Adrenal gland (tissue), 12 donors: ENCODE measurements around the gene DOCK1. TPM values are rescaled to one million over a fixed set of nuclear protein-coding genes. Genes with fewer than 3 reads are reported as not detected.

Experiments
- DNase-seq, 7 donors: peaks; one replicate each; pipeline ENCODE4 v3.0.0-alpha.2; 2019 to 2020
- H3K27ac ChIP-seq, 5 donors: fragments of 200-600 bp; sonication (generic) in 4 of 5; 1 replicate in 3 of 5; 2 replicates in 2 of 5; pipeline versions ENCODE4 v1.5.1 to v1.8.0; 2016 to 2020; ENCODE audit warnings: mild to moderate bottlenecking in 1 of 5
- H3K27me3 ChIP-seq: fragments of 200-600 bp; 2 replicates; pipeline ENCODE4 v1.8.0; 2021
- H3K36me3 ChIP-seq, 2 donors: fragments of 200-600 bp; replicated peaks in 1 of 2; 1 replicate in 1 of 2; 2 replicates in 1 of 2; pipeline versions ENCODE4 v1.5.1 to v1.8.0; 2018 to 2022
- H3K4me1 ChIP-seq, 2 donors: fragments of 200-600 bp; replicated peaks in 1 of 2; 1 replicate in 1 of 2; 2 replicates in 1 of 2; pipeline versions ENCODE4 v1.5.1 to v1.8.0; 2018 to 2021
- H3K4me3 ChIP-seq, 4 donors: fragments of 200-600 bp; sonication (generic) in 3 of 4; one replicate each; pipeline ENCODE4 v1.5.1; 2016 to 2018
- H3K9me3 ChIP-seq, 3 donors: fragments of 200-600 bp; sonication (generic) in 1 of 3; replicated peaks in 1 of 3; 1 replicate in 2 of 3; 2 replicates in 1 of 3; pipeline versions ENCODE4 v1.5.1 to v1.8.0; 2016 to 2021
- CTCF ChIP-seq, 6 experiments: fragments of 450-650 bp in 4 of 6; fragments of 200-600 bp in 2 of 6; sonication (generic) in 1 of 6; IDR thresholded peaks; 1 replicate in 5 of 6; 2 replicates in 1 of 6; pipeline versions ENCODE4 v1.5.1 to v1.8.0; 2016 to 2021; ENCODE audit warnings: antibody characterized with exemption in 6 of 6, mild to moderate bottlenecking in 2 of 6, moderate library complexity in 1 of 6
- POLR2A ChIP-seq, 2 donors: fragments of 450-650 bp; IDR thresholded peaks; one replicate each; pipeline ENCODE4 v1.6.1; 2017; ENCODE audit warnings: antibody characterized with exemption in 2 of 2, mild to moderate bottlenecking in 2 of 2, moderate library complexity in 1 of 2
- WGBS, 4 donors: extraction: QIAGEN DNeasy Blood & Tissue Kit in 2 of 4; methylation state at CpG; one replicate each; pipeline versions ENCODE4 v1.1.5 to v1.1.7; 2013 to 2017; 5-methylcytosine and 5-hydroxymethylcytosine counted together
- intact Hi-C, 2 donors: fragments of 100-400 bp; cut with DNase I; formaldehyde crosslinking; loops; one replicate each; pipeline versions ENCODE4 v1.14.1 to v1.15.0; 2022 to 2023
- polyA plus RNA-seq, 3 donors: library from polyadenylated mRNA; stranded (reverse); fragments of 200-250 nt in 2 of 3; fragments of 350-450 nt in 1 of 3; fragmentation: Illumina TruSeq in 1 of 3; extraction: RNeasy Lipid Tissue Mini Kit (QIAGEN cat#74804) in 1 of 3; gene quantifications; one replicate each; pipeline ENCODE4 v1.2.3, GENCODE V29; 2013 to 2014
- total RNA-seq, 9 donors: library from RNA; depleted of rRNA in 4 of 9; stranded (reverse); fragments of >200 nt in 4 of 9; fragments of 120-200 nt in 1 of 9; fragmentation: NEBNext Ultra II Directional in 1 of 9; extraction: Animal tissue kit (Norgen Biotek cat#: 25700) in 1 of 9; gene quantifications; one replicate each; pipeline versions ENCODE4 v1.1.0 to v1.2.4, GENCODE V29; 2013 to 2023
- donor health status: healthy with polysubstance abuse.
- donor health status: Bipolar disorder and iron deficiency.
- donor health status: DM: yes; HTN: yes; CAD: no.
- donor health status: DM: no; HTN: no; CAD: no.
- donor health status: DM: no; HTN: no; CAD: no.
- donor health status: DM: yes; HTN: yes; CAD: no.

The DOCK1 gene
- total and polyA plus RNA-seq, 12 donors: 8.1 to 30.4 (median 21.6) TPM

GRCh38 chr10:127013211-127013656, 108.0 kb downstream of the DOCK1 start:
- Histone ChIP-seq H3K4me1 (peaks cover 0 to 10% of the 10 kb centered on the region in 2 donors), H3K27ac (no peak overlapping the region), H3K9me3 (no peaks in the 10 kb centered on the region), H3K27me3 (no peaks in the 10 kb centered on the region), H3K4me3 (no peak overlapping the region), H3K36me3 (peaks cover 0 to 3% of the 10 kb centered on the region in 2 donors)
- 58 to 76% (median 73%) methylated on average over 9 of the region's 9 CpGs for WGBS, 4 donors
- intact Hi-C loops: no loop called here
- DNase-seq: no peak
- TF ChIP-seq POLR2A (IDR thresholded peaks at IDR 0.05) (no peak), CTCF (IDR thresholded peaks at IDR 0.05) (no peak)

GRCh38 chr10:127013691-127014473, 108.7 kb downstream of the DOCK1 start:
- H3K4me3 ChIP-seq: no peak overlapping the region
- peaks cover 0 to 10% of the 10 kb centered on the region in 2 donors for H3K4me1 ChIP-seq
- no peaks in the 10 kb centered on the region for H3K9me3 ChIP-seq
- TF ChIP-seq CTCF (IDR thresholded peaks at IDR 0.05) (no peak), POLR2A (IDR thresholded peaks at IDR 0.05) (no peak)
- WGBS, 4 donors: 92 to 97% (median 94%) methylated on average over 9 of the region's 9 CpGs
- no peak for DNase-seq
- H3K27ac ChIP-seq: no peak overlapping the region
- H3K27me3 ChIP-seq: no peaks in the 10 kb centered on the region
- H3K36me3 ChIP-seq: peaks cover 0 to 3% of the 10 kb centered on the region in 2 donors
- intact Hi-C loops: no loop called here

DNA sequence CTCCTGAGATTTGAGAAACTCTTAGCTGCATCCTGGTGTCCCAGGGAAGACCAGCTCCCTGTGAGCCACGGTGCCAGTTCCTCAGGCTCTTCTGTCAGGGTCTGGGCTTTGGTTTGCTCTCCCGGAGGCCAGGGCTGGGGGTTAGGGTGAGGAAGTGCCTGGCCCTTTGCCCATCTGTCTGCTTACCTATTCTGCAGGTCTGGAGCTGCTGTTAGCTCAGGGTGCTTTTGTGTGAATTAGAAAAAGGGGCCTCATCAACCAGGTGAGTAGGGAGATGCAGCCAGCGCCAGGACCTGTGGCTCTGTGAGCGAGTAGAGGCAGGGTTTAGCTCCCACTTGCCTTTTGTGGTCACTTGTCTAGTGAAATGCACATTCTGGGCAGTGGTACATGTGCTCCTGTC, 109.4 kb downstream of the DOCK1 start:
- WGBS, 4 donors: 88 to 97% (median 89%) methylated on average over 4 of the region's 4 CpGs
- H3K4me1 ChIP-seq: peaks cover 0 to 10% of the 10 kb centered on the region in 2 donors
- no peaks in the 10 kb centered on the region for H3K36me3 ChIP-seq
- H3K4me3 ChIP-seq: no peak overlapping the region
- no peaks in the 10 kb centered on the region for H3K27me3 ChIP-seq
- TF ChIP-seq CTCF (IDR thresholded peaks at IDR 0.05) (no peak), POLR2A (IDR thresholded peaks at IDR 0.05) (no peak)
- intact Hi-C loops: no loop called here
- no peaks in the 10 kb centered on the region for H3K9me3 ChIP-seq
- no peak for DNase-seq
- H3K27ac ChIP-seq: no peak overlapping the region

DNA sequence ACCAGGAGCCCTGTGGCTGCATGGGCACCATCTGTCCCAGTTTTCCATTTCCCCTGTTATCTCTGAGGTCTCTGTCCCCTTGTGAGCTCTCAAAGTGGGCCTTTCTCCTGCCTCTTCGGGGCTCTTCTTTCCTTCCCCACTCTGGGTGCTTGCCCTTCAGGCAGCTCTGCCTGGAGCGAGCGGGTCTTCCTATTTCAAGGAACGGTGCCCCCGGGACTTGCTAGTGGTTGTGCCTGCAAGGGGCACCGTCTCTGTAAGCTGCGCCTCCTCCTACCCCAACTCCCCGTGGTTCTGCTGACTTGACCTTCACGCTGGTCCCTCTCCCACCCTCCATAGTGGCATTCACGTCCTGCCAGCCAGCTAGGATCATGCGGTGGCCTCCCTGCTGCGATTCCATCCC, 110.1 kb downstream of the DOCK1 start:
- WGBS, 4 donors: 92 to 98% (median 96%) methylated on average over 12 of the region's 12 CpGs
- Histone ChIP-seq H3K9me3 (no peaks in the 10 kb centered on the region), H3K27ac (no peak overlapping the region), H3K4me1 (peaks cover 0 to 10% of the 10 kb centered on the region in 2 donors), H3K4me3 (no peak overlapping the region), H3K36me3 (no peaks in the 10 kb centered on the region), H3K27me3 (no peaks in the 10 kb centered on the region)
- intact Hi-C loops: no loop called here
- TF ChIP-seq POLR2A (IDR thresholded peaks at IDR 0.05) (no peak), CTCF (IDR thresholded peaks at IDR 0.05) (no peak)
- no peak for DNase-seq
